ENCODE data around the gene CCND2. TPM values are rescaled to one million over a fixed set of nuclear protein-coding genes. Genes with fewer than 3 reads are reported as not detected.
"Not testable (repeated sequence)": the region's sequence is repeated elsewhere in the genome, so short reads cannot be mapped to it uniquely, and the experiment has no call there.

The CCND2 gene
- total and polyA plus RNA-seq, 2 of the 8 experiments (the other 6 are each of a cell fraction or from before 2014, with no cell fraction given): 41.7 to 223 TPM

- TF ChIP-seq SIN3A (conservative IDR thresholded peaks at IDR 0.05 in 1 of 2, IDR thresholded peaks at IDR 0.05 in 1 of 2; ENCODE audit: low read depth in 1 of 2, low read length in 2 of 2): no peak
- no peak for TF ChIP-seq TCF12 (IDR thresholded peaks at IDR 0.05; ENCODE audit: low read depth, low read length)
These were observed 30.5 kb upstream of the CCND2 start (continued) for GRCh38 chr12:4243091-4243490.

- H3K79me1 ChIP-seq (ENCODE audit: low read depth, low read length); H2BK15ac ChIP-seq (ENCODE audit: low read length); H4K20me1 ChIP-seq (replicated peaks in 1 of 2; ENCODE audit: control insufficient read depth in 1 of 2, insufficient read depth in 2 of 2, low read length in 2 of 2); H3K18ac ChIP-seq (ENCODE audit: extremely low read depth, low read length); H2BK5ac ChIP-seq (ENCODE audit: low read depth, low read length); H3K4me3 ChIP-seq (ENCODE audit: extremely low read depth in 1 of 4, insufficient read depth in 2 of 4, low read depth in 3 of 4, low read length in 4 of 4); H2BK12ac ChIP-seq (ENCODE audit: low read depth, low read length); H2AFZ ChIP-seq (ENCODE audit: low read length); H4K91ac ChIP-seq (replicated peaks; ENCODE audit: insufficient read length, low read length); H3K9ac ChIP-seq (replicated peaks in 1 of 4; ENCODE audit: extremely low read depth in 1 of 4, low read depth in 3 of 4, low read length in 3 of 4); H3K27ac ChIP-seq (ENCODE audit: low read depth, low read length); H3K4me2 ChIP-seq (ENCODE audit: insufficient read depth in 1 of 2, low read depth in 2 of 2, low read length in 2 of 2); H3K27me3 ChIP-seq (replicated peaks in 1 of 4; ENCODE audit: control insufficient read depth in 3 of 4, extremely low read depth in 1 of 4, insufficient read depth in 3 of 4, low read length in 3 of 4); H3K23ac ChIP-seq (ENCODE audit: insufficient read length); H2BK120ac ChIP-seq (replicated peaks; ENCODE audit: low read depth, low read length); H2BK20ac ChIP-seq (ENCODE audit: low read length); H3K23me2 ChIP-seq (ENCODE audit: low read depth, low read length); H4K5ac ChIP-seq (ENCODE audit: insufficient read length, low read depth, low read length); H3K14ac ChIP-seq (ENCODE audit: insufficient read length); H3K4ac ChIP-seq (replicated peaks; ENCODE audit: insufficient read length, low read depth, low read length); FAIRE-seq; H4K8ac ChIP-seq (ENCODE audit: extremely low read depth, insufficient read depth, low read length); H3K9me3 ChIP-seq (ENCODE audit: insufficient read depth in 2 of 2, low read depth in 1 of 2, low read length in 1 of 2); H3K36me3 ChIP-seq (ENCODE audit: control insufficient read depth in 2 of 4, insufficient read depth in 4 of 4, low read length in 3 of 4); POLR2A ChIA-PET (ENCODE audit: partially characterized antibody); H3K56ac ChIP-seq (replicated peaks; ENCODE audit: insufficient read length, low read depth, low read length); H2AK5ac ChIP-seq (ENCODE audit: low read depth, low read length): not testable (repeated sequence)
- peak in 1 of 2 experiments; percentile 33 for DNase-seq (ENCODE audit: low read depth in 1 of 2, low spot score in 2 of 2)
- peaks cover 0 to 13% (median 7%) of the 10 kb centered on the region in 4 experiments; a peak in 5 of 7 replicates for H3K4me1 ChIP-seq (replicated peaks in 1 of 4; ENCODE audit: control insufficient read depth in 3 of 4, insufficient read depth in 4 of 4, low read length in 3 of 4)
- WGBS, 2 experiments (ENCODE audit: extremely low coverage in 1 of 2, insufficient coverage in 1 of 2, insufficient read length in 1 of 2, insufficient replicate concordance in 2 of 2, low coverage in 1 of 2, low lambda C conversion rate in 2 of 2, missing lambda C conversion rate in 1 of 2): 94% methylated on average over 13 of the region's 43 CpGs; no CpG with 5 or more reads in 1 of the 2 experiments
- H3K79me2 ChIP-seq (ENCODE audit: control insufficient read depth in 1 of 2, insufficient read depth in 2 of 2, low read length in 2 of 2): peaks cover 0 to 19% of the 10 kb centered on the region in 2 experiments; a peak in 2 of 4 replicates
- CTCF ChIA-PET (ENCODE audit: partially characterized antibody): interaction anchor here (1.4 kb wide), 1 partner anchor 15 kb away, joined by 7 read pairs; no protein-coding TSS in a partner anchor
These were observed 30.0 kb upstream of the CCND2 start for GRCh38 chr12:4243491-4244100.
